H9 (cell line): ENCODE measurements around the gene CCDC134. TPM values are rescaled to one million over a fixed set of nuclear protein-coding genes. Genes with fewer than 3 reads are reported as not detected.

Source experiments
- DNase-seq: peaks from one replicate; pipeline ENCODE4 v3.0.0-alpha.2; 2017
- H2AFZ ChIP-seq: one replicate; pipeline ENCODE4 v1.6.1; 2013; ENCODE audit warnings: mild to moderate bottlenecking, low read length, control low read depth, moderate library complexity
- H2AK5ac ChIP-seq: 2 replicates; pipeline ENCODE4 v1.6.1; 2013; ENCODE audit warnings: low read length, control low read depth, mixed read lengths; ENCODE audit not compliant: insufficient read length
- H2BK120ac ChIP-seq: one replicate; pipeline ENCODE4 v1.6.1; 2013; ENCODE audit warnings: low read depth, mild to moderate bottlenecking, low read length, control low read depth, inconsistent platforms; ENCODE audit not compliant: poor library complexity, severe bottlenecking
- H2BK12ac ChIP-seq: 2 replicates; pipeline ENCODE4 v1.6.1; 2013; ENCODE audit warnings: low read length, control low read depth, mixed read lengths, low read depth; ENCODE audit not compliant: insufficient read length
- H2BK15ac ChIP-seq: 2 replicates; pipeline ENCODE4 v1.6.1; 2013; ENCODE audit warnings: low read depth, low read length, control low read depth
- H2BK20ac ChIP-seq: one replicate; pipeline ENCODE4 v1.6.1; 2013; ENCODE audit warnings: low read depth, mild to moderate bottlenecking, low read length, control low read depth, inconsistent platforms; ENCODE audit not compliant: poor library complexity, severe bottlenecking
- H2BK5ac ChIP-seq: 2 replicates; pipeline ENCODE4 v1.6.1; 2013; ENCODE audit warnings: low read length, control low read depth, mixed read lengths; ENCODE audit not compliant: insufficient read length
- H3K14ac ChIP-seq: 2 replicates; pipeline ENCODE4 v1.6.1; 2013; ENCODE audit warnings: low read length, control low read depth; ENCODE audit not compliant: insufficient read depth
- H3K18ac ChIP-seq: 2 replicates; pipeline ENCODE4 v1.6.1; 2013; ENCODE audit warnings: low read depth, mild to moderate bottlenecking, mixed read lengths, low read length, control low read depth; ENCODE audit not compliant: insufficient read length
- H3K23ac ChIP-seq: 2 replicates; pipeline ENCODE4 v1.6.1; 2013; ENCODE audit warnings: low read length, control low read depth, mixed read lengths, low read depth; ENCODE audit not compliant: insufficient read length
- H3K23me2 ChIP-seq: 2 replicates; pipeline ENCODE4 v1.6.1; 2013; ENCODE audit warnings: low read depth, mild to moderate bottlenecking, mixed read lengths, low read length, control low read depth; ENCODE audit not compliant: insufficient read length, poor library complexity, severe bottlenecking
- H3K27ac ChIP-seq: 2 replicates; pipeline ENCODE4 v1.5.1; 2013; ENCODE audit warnings: low read length, control low read depth, mixed read lengths, low read depth; ENCODE audit not compliant: insufficient read length
- H3K27me3 ChIP-seq: 2 replicates; pipeline ENCODE4 v1.6.1; 2013; ENCODE audit warnings: low read length, control low read depth, inconsistent platforms; ENCODE audit not compliant: insufficient read depth
- H3K4ac ChIP-seq: 2 replicates; pipeline ENCODE4 v1.6.1; 2013; ENCODE audit warnings: low read depth, mild to moderate bottlenecking, control low read depth, inconsistent platforms, low read length, moderate library complexity
- H3K4me1 ChIP-seq: 2 replicates; pipeline ENCODE4 v1.6.1; 2013; ENCODE audit warnings: low read length, control low read depth, inconsistent platforms; ENCODE audit not compliant: insufficient read depth
- H3K4me2 ChIP-seq: 2 replicates; pipeline ENCODE4 v1.6.1; 2013; ENCODE audit warnings: low read length, control low read depth, mixed read lengths; ENCODE audit not compliant: insufficient read length, insufficient read depth
- H3K56ac ChIP-seq: 2 replicates; pipeline ENCODE4 v1.6.1; 2013; ENCODE audit warnings: low read depth, mild to moderate bottlenecking, mixed read lengths, low read length, control low read depth; ENCODE audit not compliant: insufficient read length
- H3K79me1 ChIP-seq: 2 replicates; pipeline ENCODE4 v1.6.1; 2013; ENCODE audit warnings: low read depth, mild to moderate bottlenecking, moderate library complexity, low read length, control low read depth, inconsistent platforms; ENCODE audit not compliant: insufficient read depth, poor library complexity, severe bottlenecking
- H3K79me2 ChIP-seq: 2 replicates; pipeline ENCODE4 v1.6.1; 2013; ENCODE audit warnings: low read length, control low read depth, inconsistent platforms; ENCODE audit not compliant: insufficient read depth
- H3K9ac ChIP-seq: 2 replicates; pipeline ENCODE4 v1.6.1; 2013; ENCODE audit warnings: low read length, control low read depth, mixed read lengths; ENCODE audit not compliant: insufficient read length; ENCODE audit errors: extremely low read depth
- H3K9me3 ChIP-seq: one replicate; pipeline ENCODE4 v1.6.1; 2013; ENCODE audit warnings: low read depth, low read length, inconsistent platforms; ENCODE audit not compliant: control insufficient read depth
- H3T11ph ChIP-seq: one replicate; pipeline ENCODE4 v1.6.1; 2013; ENCODE audit warnings: mild to moderate bottlenecking, low read length, control low read depth, inconsistent platforms
- H4K20me1 ChIP-seq: one replicate; pipeline ENCODE4 v1.6.1; 2013; ENCODE audit not compliant: control insufficient read depth, insufficient read length, insufficient read depth
- H4K5ac ChIP-seq: 2 replicates; pipeline ENCODE4 v1.6.1; 2013; ENCODE audit warnings: low read depth, mild to moderate bottlenecking, mixed read lengths, low read length, control low read depth; ENCODE audit not compliant: insufficient read length
- H4K8ac ChIP-seq: replicated peaks from 2 replicates; pipeline ENCODE4 v1.6.1; 2013; ENCODE audit warnings: low read length, control low read depth, mixed read lengths, low read depth; ENCODE audit not compliant: insufficient read length
- H4K91ac ChIP-seq: 2 replicates; pipeline ENCODE4 v1.6.1; 2013; ENCODE audit warnings: low read depth, mild to moderate bottlenecking, moderate library complexity, mixed read lengths, low read length, control low read depth; ENCODE audit not compliant: insufficient read length
- H3K27ac Mint-ChIP-seq, 3 experiments: 2 replicates in 2 of 3; 3 replicates in 1 of 3; pipeline ENCODE4 v1.8.0; 2020 to 2021; ENCODE audit warnings: mixed read lengths in 3 of 3, mild to moderate bottlenecking in 1 of 3, moderate library complexity in 1 of 3
- H3K27me3 Mint-ChIP-seq: 2 replicates; pipeline ENCODE4 v1.8.0; 2021; ENCODE audit warnings: low read depth, mild to moderate bottlenecking, moderate library complexity, mixed read lengths
- H3K36me3 Mint-ChIP-seq, 3 experiments: 2 replicates in 2 of 3; 3 replicates in 1 of 3; pipeline ENCODE4 v1.8.0; 2020 to 2021; ENCODE audit warnings: low read depth in 3 of 3, mixed read lengths in 3 of 3; ENCODE audit not compliant: insufficient read depth in 1 of 3
- H3K4me1 Mint-ChIP-seq, 2 experiments: 2 replicates each; pipeline ENCODE4 v1.8.0; 2020; ENCODE audit warnings: mixed read lengths in 2 of 2
- H3K4me3 Mint-ChIP-seq, 2 experiments: 2 replicates in 1 of 2; 3 replicates in 1 of 2; pipeline ENCODE4 v1.8.0; 2020 to 2021; ENCODE audit warnings: mild to moderate bottlenecking in 2 of 2, mixed read lengths in 2 of 2, moderate library complexity in 1 of 2
- H3K9me3 Mint-ChIP-seq, 2 experiments: 2 replicates in 1 of 2; 3 replicates in 1 of 2; pipeline ENCODE4 v1.8.0; 2020; ENCODE audit warnings: mild to moderate bottlenecking in 2 of 2, mixed read lengths in 2 of 2, moderate library complexity in 1 of 2
- WGBS: extraction: QIAGEN DNeasy Blood & Tissue Kit; methylation state at CpG from one replicate; pipeline ENCODE4 v1.1.7; 2013; ENCODE audit warnings: missing lambda C conversion rate, low lambda C conversion rate, mixed read lengths; ENCODE audit not compliant: insufficient read length; ENCODE audit errors: extremely low coverage; 5-methylcytosine and 5-hydroxymethylcytosine counted together
- total RNA-seq: library from RNA; stranded (reverse); gene quantifications from 2 replicates; pipeline ENCODE4 v1.2.1, GENCODE V29; 2021
- TF ChIP-seq, protein P1 (sequence below): fragments of 200-600 bp; sonication (generic); conservative IDR thresholded peaks from 3 replicates; pipeline ENCODE4 v1.8.0; 2021; ENCODE audit warnings: antibody characterized with exemption, mild to moderate bottlenecking

CCDC134 gene
- total RNA-seq, 1 experiment from 2014 or later = 20.7 TPM

DNA sequence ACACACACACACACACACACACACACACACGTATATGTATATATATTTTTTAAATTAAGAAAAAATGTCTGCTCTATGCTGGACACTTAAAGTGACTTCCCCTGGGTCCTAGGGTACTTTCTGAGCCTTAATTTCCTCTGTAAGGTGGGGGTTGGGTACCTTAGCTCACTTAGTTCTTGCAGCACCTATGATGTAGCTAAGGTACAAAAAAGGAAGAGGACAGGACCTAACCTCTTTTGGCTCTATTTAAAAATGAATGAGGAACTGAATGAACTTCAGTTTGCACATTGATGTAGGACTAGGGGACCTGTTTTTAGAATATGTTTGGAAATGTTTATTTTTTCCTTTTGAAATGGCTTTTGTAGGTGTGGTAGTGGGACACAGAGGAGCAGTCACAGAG is 43.6 kb downstream of the CCDC134 start:
- Histone ChIP-seq H3K9ac (no peak overlapping the region), H3T11ph (no peak overlapping the region), H3K4ac (no peak overlapping the region), H2BK12ac (no peak overlapping the region), H3K27me3 (no peaks in the 10 kb centered on the region), H2AFZ (no peak overlapping the region), H3K23me2 (no peaks in the 10 kb centered on the region), H3K9me3 (no peaks in the 10 kb centered on the region), H3K79me1 (peaks cover 9% of the 10 kb centered on the region), H2BK20ac (no peak overlapping the region), H3K79me2 (peaks cover 75% of the 10 kb centered on the region), H4K91ac (no peak overlapping the region), H4K20me1 (no peaks in the 10 kb centered on the region), H2BK5ac (no peak overlapping the region), H2AK5ac (no peak overlapping the region), H3K23ac (no peak overlapping the region), H3K14ac (no peak overlapping the region), H3K18ac (no peak overlapping the region), H4K5ac (no peak overlapping the region), H3K4me1 (peaks cover 29% of the 10 kb centered on the region), H3K27ac (no peak overlapping the region), H3K4me2 (no peak overlapping the region), H2BK15ac (no peak overlapping the region), H2BK120ac (no peak overlapping the region), H4K8ac (no peak overlapping the region), H3K56ac (no peak overlapping the region)
- Mint-ChIP-seq H3K4me3 (peak overlapping the region in 1 of 2 experiments; percentile 5; a peak in 1 of 5 replicates), H3K27me3 (no peaks in the 10 kb centered on the region), H3K27ac (peak overlapping the region; percentile 42 to 89 (median 63); a peak in 4 of 7 replicates), H3K9me3 (no peaks in the 10 kb centered on the region), H3K4me1 (peaks cover 49 to 55% of the 10 kb centered on the region in 2 experiments), H3K36me3 (peaks cover 8 to 37% (median 26%) of the 10 kb centered on the region in 3 experiments; a peak in 6 of 7 replicates)
- TF ChIP-seq, protein P1, sequence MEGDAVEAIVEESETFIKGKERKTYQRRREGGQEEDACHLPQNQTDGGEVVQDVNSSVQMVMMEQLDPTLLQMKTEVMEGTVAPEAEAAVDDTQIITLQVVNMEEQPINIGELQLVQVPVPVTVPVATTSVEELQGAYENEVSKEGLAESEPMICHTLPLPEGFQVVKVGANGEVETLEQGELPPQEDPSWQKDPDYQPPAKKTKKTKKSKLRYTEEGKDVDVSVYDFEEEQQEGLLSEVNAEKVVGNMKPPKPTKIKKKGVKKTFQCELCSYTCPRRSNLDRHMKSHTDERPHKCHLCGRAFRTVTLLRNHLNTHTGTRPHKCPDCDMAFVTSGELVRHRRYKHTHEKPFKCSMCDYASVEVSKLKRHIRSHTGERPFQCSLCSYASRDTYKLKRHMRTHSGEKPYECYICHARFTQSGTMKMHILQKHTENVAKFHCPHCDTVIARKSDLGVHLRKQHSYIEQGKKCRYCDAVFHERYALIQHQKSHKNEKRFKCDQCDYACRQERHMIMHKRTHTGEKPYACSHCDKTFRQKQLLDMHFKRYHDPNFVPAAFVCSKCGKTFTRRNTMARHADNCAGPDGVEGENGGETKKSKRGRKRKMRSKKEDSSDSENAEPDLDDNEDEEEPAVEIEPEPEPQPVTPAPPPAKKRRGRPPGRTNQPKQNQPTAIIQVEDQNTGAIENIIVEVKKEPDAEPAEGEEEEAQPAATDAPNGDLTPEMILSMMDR = no peak
- DNase-seq = no peak
- no CpG with 5 or more reads among the region's 1 CpG for WGBS
